ENCODE results near the gene ALK.

The ALK gene

DNA sequence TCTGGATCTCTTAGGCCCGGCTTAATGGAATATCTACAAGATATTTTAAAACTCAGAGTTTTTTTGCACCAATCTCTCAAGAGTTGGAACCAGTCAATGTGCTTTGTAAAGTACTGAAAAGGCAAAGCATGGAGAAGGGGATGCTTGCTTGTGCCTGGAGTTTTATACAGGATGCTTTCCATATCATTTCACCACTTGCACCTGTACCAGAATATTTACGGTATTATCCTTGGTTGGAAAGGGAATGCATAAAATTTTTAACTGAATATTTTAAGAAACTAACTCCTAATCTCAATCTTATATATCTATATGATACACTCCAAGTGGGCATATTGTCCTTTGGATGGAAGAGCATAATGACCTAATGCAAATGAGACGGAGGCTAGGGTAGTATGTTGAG lies 487.5 kb downstream of the ALK start:
- DNase-seq = no peak

DNA sequence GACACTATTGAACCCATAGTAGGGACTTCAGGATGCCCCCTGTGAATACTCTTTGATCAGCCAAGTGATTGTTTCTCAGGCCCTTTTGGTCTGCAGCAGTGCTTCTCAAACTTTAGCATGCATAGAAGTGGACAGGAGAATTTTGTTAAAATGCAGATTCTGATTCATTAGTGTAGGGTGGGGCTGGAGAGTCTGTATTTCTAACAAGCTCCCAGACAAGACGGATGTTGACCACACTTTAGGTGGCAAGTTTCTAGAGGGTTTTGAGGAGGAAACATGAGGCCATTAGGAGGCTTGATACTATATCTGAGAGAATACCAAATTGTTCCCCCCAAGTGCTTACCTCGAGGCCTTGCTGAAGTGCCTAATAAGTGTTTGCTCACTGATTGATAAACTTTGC lies 488.3 kb downstream of the ALK start:
- DNase-seq = no peak

DNA sequence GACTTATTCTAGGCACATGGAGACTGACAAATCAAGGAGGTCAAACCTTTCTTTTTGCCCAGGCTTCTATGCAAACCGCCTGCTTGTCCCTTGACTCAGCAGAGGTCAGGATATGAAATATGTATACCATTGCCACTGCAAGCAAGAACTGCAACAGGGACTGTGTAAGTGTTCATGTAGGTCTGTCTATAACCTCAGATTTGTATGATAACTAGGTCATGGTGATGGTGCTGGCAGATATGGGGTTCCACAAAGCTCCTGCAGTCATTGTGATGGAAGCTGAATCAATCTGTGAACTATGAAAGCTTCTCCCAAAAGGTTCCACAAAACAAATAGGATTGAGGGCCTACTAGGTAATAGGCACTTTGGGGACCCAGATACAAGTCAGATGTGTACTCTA lies 489.9 kb downstream of the ALK start:
- no peak for DNase-seq

DNA sequence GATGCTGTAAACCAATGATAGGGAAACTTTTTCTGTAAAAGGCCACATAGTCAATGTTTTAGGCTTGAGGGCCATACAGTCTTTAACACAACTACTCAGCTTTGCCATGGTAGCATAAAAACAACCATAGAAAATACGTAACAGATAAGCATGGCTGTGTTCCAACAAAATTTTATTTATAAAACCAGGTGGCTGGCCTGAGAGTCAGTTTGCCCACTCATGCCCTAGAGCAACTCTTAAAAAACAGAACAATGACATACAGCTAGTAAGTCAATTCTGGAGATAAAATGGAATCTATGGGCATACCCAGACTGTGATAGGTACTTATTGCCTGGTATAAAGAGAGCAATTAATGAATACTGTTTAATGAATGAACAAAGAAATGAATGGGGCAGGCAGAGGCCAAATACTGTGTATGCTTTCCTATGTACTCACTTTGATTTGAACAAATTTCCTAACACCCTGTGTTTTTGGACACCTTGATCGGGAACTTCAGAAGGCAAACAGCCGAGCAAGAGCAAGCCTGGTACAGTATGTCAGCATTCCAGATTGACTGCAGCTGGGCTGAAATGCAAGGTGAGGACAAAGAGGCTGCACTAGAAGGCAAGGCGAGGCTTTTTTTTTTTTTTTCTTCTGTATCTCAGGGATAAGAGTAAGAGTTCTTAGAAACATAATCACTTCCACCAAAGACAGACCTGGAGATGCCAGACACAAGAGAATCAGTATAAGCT lies 490.8 kb downstream of the ALK start:
- no peak for DNase-seq

DNA sequence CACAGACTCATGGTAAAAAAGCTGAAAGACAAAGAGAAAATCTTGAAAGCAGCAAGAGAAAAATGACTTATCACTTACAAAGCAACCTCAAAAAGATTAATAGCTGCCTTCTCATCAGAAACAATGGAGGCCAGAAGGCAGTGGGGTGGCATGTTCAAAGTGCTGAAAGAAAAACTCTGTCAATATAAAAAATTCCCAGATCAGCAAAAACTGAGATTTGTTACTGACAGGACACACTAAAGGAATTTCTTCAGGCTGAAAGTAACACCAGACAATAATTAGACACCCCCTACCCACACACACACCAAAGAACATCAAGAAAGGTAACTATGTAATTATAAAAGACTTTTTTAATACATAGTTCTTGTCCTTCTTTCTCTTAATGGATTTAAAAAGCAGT lies 495.0 kb downstream of the ALK start:
- no peak for DNase-seq

DNA sequence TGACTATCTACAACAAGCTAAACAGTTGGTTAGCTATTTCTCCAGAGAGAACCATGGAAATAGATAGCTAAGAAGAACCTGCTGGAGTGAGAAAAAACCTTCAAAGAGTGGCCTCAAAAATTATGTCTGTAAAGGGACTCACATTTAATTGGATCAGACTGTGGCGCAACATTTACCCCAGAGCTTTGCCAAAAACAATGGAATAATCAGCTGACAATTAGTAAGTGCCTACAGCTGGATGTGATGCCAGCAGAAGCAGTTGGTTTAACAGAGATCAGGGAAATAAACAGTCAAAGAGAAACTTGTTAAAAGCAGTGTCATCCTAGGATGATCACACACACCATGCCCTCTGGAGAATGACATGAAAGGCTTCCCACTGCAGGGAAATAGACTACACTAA lies 495.5 kb downstream of the ALK start:
- peak; percentile 50 for DNase-seq

DNA sequence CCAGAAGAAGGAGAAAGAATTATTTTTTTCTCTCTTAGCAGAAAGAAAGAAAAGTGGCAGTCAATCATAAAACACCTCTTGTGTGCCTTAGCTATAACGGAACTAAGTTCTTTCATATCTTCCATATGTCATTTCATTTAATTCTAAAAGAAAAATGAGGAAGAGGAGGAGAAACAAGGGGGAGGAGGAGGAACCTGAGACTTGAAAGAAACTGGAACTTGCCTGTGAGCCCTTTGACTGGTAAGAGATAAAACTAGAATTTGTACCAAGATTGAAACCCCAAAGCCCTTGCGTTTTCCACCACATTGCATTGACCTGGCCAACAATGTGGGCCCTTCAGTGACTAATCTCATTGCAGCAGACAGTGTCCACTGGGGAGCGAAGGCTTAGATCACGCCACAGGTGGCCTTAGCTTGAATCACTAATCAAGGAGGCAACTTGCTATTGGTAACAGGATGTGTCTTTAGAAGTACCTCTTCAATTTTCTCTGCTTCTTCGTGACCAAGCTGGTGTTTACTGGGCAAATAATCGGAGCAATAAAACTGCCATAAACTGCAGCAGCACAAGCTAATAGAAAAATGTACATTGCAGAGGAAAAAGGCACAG lies 498.2 kb downstream of the ALK start:
- DNase-seq = peak; percentile 32

DNA sequence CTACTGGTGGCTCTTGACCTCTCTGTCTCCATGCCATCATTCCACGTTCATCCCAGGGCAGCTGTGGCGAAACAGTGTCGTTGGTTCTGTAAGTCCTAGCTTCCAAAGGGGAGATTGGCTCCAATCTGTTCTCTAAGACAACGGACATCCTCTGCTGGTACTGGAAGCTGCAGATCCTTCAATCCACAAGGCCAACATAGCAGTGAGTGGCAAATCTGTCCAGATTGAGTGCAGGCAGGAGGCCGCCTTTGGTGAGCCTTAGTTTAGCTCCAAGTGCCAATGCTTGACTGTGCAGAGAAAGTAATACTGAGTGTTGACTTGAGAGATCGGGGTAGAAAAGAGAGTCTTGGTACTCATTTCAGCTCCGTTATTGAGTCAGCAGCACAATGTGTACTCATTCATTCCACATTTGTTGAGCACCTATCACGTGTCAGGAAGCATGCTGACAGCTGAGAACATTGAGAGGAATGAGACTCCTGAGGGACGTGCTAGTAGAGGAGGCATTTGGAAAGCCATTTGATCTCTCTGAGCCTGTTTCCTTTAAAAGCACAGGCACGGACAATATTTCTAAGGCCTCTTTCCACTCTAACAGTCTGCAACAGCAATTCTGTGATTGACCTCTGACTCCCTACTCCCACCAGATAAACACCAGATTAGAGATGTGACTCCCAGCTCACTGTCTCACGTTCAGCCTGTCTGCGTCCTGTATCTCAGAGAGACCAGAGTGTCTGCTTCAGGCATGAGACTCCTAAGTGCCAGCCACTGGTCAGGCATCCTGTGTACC lies 500.2 kb downstream of the ALK start:
- DNase-seq = no peak

DNA sequence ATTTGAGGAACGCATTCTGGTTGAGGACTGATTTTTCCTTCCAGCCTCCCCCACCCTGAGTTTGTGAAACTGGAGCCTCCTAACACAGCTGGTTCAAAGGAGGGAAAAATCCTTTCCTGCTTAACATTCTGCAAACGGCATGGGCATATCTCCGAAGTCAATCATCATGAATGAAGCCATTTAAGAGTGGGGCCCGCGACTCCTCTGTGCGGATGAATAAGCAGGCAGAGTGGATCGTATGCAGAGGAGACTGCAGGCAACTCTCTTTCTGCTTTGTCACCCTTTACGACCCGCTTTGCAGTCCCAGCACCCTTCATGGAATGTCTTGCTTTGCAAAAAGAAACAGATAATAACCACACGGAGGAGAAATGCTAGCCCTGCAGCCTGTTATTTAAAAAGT lies 500.9 kb downstream of the ALK start:
- no peak for DNase-seq

DNA sequence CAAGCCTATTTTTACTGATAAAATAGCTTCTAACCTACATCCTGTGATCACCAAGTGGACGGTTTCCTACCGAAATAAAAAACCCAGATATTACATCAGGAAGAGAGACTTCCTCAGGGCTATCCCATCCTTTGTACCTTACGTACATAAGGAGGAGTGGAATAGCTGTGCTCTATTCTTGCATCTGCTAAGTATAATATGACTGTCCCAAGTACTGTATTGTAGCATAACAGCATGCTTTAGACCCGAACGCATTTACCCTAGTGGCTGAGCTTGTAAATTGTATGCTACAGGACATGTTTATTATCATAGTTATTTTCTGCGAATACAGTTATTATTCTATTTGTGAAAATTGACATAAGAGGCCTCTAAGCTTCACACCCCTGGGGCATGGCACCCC lies 503.8 kb downstream of the ALK start:
- no peak for DNase-seq

DNA sequence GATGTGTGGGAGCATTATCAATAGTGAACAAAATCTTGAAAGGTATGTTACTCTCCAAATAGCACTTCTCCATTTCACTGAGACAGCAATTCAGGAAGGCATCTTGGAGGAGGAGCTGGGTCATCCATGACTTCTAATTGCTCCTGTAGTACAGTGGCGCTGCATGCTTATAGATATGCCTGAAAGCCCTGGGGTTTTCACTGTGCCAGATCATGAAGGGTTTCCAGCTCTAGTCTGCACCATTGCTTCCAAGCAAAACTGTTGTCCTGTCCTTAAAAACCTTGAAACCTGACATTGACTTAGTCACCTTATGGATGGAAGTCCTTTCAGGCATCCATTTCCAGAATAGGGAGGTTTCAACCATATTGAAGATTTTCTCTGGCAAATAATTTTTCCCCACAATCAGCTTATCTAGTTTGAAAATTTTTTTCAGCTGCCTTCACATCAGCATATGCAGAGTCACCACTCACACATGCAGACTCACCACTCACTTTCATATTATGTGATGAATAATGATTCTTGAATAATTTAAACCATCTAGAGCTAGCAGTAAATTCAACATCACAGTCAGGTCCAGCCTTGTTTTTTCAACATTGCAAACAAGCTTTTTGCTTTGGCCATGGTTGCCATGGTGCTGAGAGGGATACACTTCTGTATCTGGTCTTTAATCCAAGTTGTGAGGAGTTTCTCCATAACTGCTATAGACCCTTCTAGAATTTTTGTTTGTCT lies 509.0 kb downstream of the ALK start:
- DNase-seq = no peak

DNA sequence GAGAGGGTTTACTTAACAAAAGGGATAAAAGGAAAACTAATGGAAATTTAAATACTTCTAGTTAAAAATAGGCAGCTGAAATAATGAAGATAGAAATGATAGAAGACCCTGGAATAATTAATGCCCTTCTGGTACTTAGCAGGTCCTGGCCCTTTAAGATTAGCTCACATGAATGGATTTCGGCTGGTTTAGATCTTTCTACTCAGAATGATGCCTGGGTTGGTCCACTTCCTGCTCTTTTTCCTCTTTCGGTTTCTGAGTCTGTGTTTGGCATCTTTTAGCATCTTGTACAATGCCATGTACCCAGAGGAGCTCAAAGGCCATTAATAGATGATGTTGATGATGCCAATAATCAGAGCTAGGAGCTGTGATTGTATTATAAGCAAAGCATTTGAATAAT lies 515.7 kb downstream of the ALK start:
- no peak for DNase-seq

DNA sequence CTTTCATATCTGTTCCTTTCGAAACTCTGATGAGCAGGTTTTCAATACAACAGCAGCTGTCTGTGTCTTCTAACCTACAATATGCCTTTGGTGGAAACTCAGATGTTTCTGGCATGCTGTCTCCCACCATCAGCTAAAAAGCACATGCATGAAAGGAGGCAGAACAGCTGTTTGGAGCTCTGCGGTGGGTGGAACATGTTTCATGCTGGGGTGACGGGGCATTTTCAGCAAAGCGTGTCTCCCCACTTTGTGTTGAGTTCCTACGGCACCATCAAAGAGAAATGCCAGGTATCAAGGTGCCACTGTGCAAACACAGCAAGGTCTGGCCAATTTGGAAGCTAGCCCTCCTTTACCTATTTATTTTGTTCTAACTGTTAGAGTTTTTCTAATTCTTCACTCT lies 516.1 kb downstream of the ALK start:
- no peak for DNase-seq

DNA sequence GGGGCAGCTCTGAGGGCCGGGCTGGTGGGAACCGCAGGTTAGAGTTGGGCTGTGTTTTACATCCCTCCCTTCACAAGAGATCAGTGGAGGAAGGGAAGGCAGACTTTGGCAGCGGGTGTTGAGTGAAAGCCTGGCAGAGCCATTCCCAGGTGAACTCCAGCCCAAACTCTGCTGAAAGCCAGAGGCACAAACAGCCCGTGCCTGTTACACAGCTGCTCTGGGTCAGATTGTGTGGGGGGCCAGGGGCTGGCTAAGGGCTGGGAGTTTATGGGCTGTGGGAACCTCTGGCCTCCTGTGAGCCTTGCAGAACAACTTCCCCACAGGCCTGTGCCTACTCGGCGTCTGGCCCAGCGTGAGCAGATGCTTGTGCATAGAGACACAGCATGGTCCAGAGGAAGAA lies 519.4 kb downstream of the ALK start:
- no peak for DNase-seq

DNA sequence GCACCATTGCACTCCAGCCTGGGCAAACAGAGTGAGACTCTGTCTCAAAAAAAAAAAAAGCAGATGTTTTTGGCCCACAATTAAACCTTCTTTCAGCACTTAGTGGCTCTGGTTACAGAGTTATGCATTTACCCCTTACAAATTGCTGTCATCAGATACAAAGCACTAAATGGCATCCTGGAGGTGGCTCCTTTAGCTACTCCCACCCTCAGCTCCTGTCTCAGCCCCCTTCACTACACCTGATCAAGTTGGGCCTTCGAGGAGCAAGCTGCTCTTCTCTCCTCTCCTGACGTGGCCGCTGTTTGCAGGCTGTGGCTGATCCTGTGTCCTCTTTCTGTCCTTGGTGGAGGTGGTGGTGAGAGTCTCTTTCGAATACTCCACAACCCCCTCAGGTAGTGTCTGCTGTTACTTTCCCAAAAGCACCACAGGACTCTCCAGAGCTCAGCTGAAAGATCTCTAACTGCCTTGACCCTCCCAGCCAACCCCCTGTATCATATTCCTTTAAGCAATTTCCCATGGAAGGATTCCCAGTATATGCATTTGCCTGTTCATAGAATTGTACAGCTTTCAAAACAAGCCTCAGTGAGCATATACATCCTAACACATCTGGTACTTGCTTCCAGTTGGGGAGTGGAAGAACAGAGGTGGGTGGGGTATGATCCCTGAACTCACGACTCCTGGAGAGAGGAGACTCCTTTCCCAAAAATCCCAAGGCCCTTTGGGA lies 520.3 kb downstream of the ALK start:
- DNase-seq = no peak

DNA sequence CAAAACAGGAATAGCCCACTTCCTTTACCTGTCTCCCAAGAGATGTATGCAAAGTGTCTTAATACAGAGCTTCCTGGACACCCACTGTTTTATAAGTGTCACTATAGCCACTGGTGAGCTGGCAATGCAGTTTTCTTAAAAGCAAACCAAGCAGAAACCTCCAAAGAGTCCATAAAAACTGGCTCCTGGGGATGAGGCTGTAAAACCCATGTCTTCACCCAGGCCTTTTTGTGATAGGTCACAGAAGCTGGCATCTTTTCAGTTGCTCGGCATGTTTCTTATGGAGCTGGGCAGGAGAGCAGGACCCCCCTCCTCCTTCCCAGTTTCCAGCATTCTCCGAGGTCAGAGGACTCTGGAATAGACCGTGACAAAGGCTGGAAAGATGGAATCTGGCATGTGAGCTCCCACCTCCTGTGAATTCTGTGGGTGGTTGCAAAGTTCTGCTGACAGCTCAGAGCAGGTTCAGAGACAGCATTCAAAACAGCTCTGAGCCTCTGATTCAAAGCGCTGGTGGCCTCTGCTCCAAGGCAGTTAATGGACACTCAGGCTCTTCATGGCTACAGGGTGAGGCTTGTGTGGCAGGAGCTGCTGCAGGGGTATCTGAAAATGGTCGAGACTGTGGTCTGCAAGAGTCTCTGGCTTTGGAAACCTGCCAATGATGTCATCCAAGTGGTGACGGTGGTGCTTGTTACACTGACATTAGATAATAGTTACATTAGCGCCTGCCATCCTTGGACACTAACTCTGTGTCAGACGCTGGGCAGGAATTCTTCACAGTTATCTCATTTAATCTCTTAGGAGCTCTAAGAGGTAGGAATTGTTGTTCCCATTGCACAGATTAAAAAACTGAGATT lies 522.8 kb downstream of the ALK start:
- no peak for DNase-seq

DNA sequence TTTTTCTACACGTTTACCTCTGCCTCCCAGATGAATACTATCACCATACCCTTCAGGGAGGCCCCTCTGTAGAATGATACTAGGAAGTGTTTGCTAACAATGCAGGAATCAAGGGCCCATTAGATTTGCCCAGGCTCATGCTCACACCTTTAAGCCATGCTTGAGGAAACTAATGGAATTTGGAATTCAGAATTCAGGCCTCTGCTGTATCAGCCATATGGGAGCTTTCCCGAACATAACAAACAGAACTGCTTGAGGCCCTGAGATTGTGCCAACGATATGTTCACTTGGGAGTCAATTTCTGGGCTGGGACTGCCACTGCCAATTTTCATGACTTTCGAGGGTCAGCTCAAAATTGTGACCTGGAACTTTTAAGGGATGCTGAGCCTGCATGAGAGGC lies 523.7 kb downstream of the ALK start:
- DNase-seq = no peak

DNA sequence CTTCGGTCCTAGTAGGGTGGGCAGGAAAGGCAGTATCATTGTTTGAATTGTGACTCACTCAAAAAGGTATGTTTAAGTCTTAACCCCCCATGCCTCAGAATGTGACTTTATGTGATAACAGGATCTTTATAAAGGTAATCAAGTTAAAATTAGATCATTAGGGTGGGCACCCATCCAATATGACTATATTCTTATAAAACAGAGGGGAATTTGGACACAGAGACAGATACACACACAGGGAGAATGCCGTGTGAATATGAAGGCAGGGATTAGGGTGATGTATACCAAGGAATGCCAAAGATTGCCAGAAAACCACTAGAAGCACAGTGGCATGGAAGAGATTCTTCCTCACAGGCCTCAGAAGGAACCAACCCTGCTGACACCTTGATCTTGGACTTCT lies 524.3 kb downstream of the ALK start:
- DNase-seq = no peak

DNA sequence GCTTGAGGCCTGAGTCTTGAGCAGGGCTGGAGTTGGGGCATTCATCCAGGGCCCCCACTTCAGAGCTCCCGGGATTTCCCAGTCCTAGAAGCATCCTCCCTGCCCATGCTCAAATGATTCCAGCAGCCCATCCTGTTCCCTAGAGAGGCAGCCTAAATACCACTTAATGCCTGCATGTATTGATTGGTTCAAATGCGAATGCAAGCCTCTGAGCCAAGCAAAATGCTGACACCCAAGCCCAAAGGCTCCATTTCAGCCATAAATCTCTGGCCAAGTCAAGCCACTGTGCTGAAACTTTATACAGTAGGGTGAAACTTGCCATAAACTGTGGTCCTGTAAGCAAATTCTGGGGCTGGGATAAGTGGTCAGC lies 526.4 kb downstream of the ALK start:
- no peak for DNase-seq

DNA sequence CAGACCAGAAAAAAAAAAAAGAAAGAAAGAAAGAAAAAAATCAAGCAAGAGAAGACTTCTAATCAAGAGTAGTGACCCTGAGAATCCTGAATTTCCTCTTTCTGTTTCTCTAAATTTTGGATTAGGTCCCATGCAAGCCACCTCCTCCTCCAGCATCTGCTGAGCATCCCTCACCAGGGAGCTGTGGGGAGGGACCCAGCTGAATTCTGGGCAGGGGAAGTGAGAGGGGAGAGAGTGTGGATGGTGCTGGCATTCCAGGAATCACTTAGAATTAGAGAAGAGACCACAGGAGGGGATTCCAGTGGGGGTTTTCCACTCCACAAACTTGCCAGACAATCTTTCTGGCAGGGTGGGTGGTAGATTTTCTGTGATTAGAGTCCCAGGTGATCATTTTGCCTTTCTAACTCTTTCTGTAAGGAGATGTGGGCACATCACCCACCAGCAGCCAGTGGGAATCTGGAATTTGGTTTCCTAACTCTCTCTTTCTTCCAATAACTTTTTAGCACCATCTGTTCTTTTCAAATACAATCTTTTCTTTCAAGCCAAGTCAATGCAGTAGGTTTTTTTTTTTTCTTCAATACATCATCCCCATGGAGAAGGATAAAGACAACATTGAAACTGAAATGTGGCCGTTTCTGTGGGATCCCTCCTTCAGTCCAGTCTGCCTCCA lies 526.9 kb downstream of the ALK start:
- no peak for DNase-seq

DNA sequence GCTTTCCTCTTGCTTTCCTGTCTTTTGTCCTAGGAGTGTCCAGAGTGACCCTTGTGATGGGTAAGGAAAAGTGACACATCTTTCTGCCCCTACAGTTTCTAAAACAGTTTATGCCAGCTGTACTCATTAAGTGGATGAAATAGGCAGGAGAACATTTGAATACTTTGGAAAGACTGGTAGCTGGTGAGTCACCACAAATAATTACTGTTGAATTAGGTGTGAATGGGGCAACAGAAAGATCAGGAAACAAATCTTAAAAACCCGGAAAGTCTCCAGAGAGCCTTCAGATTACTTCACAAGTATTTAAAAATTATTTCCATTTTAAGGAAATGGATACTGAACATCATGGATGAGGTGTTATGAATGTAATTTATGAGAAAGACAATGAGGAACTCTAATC lies 527.7 kb downstream of the ALK start:
- DNase-seq = no peak

All from inflammatory macrophage treated with lipopolysaccharide for 4 hours (primary cell).